ENCODE measurements around the gene MRPS12. TPM values are rescaled to one million over a fixed set of nuclear protein-coding genes. Genes with fewer than 3 reads are reported as not detected.

MRPS12 gene
- total RNA-seq, 1 experiment from 2014 or later = 81.3 TPM

DNA sequence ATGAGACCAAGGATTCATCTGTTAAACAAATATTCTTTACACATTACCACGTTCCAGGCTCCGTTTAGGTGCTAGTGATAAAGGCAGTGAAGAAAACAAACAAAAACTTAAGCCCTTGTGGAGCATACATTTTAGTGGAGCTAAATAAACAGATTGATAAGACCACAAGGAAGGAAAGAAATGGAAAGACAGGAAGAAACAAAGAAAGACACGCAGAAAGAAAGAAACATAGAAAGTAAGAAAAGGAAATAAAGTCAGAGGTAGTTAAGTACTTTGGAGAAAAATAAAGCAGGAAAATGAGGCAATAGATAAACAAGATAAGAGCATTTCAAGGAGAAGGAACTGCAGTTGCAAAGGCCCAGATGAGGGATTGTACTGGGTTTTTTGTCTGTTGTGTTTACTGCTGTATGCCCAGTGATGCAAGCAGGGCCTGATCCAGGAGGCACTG, 30.0 kb upstream of the MRPS12 start:
- H2BK15ac ChIP-seq (ENCODE audit: low read depth, low read length) = no peak overlapping the region
- H3T11ph ChIP-seq (ENCODE audit: low read length) = no peak overlapping the region
- no peak overlapping the region for H3K23ac ChIP-seq (ENCODE audit: insufficient read length, low read depth, low read length)
- H3K27me3 ChIP-seq (ENCODE audit: insufficient read depth, low read length) = no peaks in the 10 kb centered on the region
- H2BK120ac ChIP-seq (ENCODE audit: low read depth, low read length, poor library complexity, severe bottlenecking) = no peak overlapping the region
- no peak overlapping the region for H2BK5ac ChIP-seq (ENCODE audit: insufficient read length, low read length)
- WGBS (ENCODE audit: extremely low coverage, insufficient read length, low lambda C conversion rate) = no CpG with 5 or more reads among the region's 3 CpGs
- no peak overlapping the region for H4K91ac ChIP-seq (ENCODE audit: insufficient read length, low read depth, low read length)
- H3K9ac ChIP-seq (ENCODE audit: extremely low read depth, insufficient read length, low read length) = no peak overlapping the region
- no peaks in the 10 kb centered on the region for H3K79me2 ChIP-seq (ENCODE audit: insufficient read depth, low read length)
- H3K9me3 Mint-ChIP-seq = peaks cover 0 to 3% of the 10 kb centered on the region in 2 experiments; a peak in 1 of 5 replicates
- peaks cover 2% of the 10 kb centered on the region; the same call in 1 of the 2 replicates for H3K4me1 ChIP-seq (ENCODE audit: insufficient read depth, low read length)
- peak overlapping the region; percentile 76 for H3K4me2 ChIP-seq (ENCODE audit: insufficient read depth, insufficient read length, low read length)
- H2AFZ ChIP-seq (ENCODE audit: low read length) = no peak overlapping the region
- H3K18ac ChIP-seq (ENCODE audit: insufficient read length, low read depth, low read length) = no peak overlapping the region
- H4K20me1 ChIP-seq (ENCODE audit: control insufficient read depth, insufficient read depth, insufficient read length) = no peaks in the 10 kb centered on the region
- H3K27ac Mint-ChIP-seq = peak overlapping the region in 1 of 3 experiments; percentile 21; a peak in 2 of 7 replicates
- H2AK5ac ChIP-seq (ENCODE audit: insufficient read length, low read length) = no peak overlapping the region
- no peak overlapping the region for H3K27ac ChIP-seq (ENCODE audit: insufficient read length, low read depth, low read length)
- no peak overlapping the region for H2BK12ac ChIP-seq (ENCODE audit: insufficient read length, low read depth, low read length)
- H3K23me2 ChIP-seq (ENCODE audit: insufficient read length, low read depth, low read length, poor library complexity, severe bottlenecking) = no peaks in the 10 kb centered on the region
- H3K79me1 ChIP-seq (ENCODE audit: insufficient read depth, low read depth, low read length, poor library complexity, severe bottlenecking) = no peaks in the 10 kb centered on the region
- TF ChIP-seq, protein P1, sequence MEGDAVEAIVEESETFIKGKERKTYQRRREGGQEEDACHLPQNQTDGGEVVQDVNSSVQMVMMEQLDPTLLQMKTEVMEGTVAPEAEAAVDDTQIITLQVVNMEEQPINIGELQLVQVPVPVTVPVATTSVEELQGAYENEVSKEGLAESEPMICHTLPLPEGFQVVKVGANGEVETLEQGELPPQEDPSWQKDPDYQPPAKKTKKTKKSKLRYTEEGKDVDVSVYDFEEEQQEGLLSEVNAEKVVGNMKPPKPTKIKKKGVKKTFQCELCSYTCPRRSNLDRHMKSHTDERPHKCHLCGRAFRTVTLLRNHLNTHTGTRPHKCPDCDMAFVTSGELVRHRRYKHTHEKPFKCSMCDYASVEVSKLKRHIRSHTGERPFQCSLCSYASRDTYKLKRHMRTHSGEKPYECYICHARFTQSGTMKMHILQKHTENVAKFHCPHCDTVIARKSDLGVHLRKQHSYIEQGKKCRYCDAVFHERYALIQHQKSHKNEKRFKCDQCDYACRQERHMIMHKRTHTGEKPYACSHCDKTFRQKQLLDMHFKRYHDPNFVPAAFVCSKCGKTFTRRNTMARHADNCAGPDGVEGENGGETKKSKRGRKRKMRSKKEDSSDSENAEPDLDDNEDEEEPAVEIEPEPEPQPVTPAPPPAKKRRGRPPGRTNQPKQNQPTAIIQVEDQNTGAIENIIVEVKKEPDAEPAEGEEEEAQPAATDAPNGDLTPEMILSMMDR (conservative IDR thresholded peaks at IDR 0.05) = no peak
- H3K4me1 Mint-ChIP-seq = peaks cover 15 to 18% of the 10 kb centered on the region in 2 experiments
- no peak overlapping the region for H3K4ac ChIP-seq (ENCODE audit: low read depth, low read length)
- H3K14ac ChIP-seq (ENCODE audit: insufficient read depth, low read length) = no peak overlapping the region
- H3K27me3 Mint-ChIP-seq (ENCODE audit: low read depth) = peaks cover 15% of the 10 kb centered on the region
- no peak overlapping the region for H4K8ac ChIP-seq (replicated peaks; ENCODE audit: insufficient read length, low read depth, low read length)
- H4K5ac ChIP-seq (ENCODE audit: insufficient read length, low read depth, low read length) = no peak overlapping the region
- H3K4me3 Mint-ChIP-seq = peak overlapping the region; percentile 81 to 86
- no peak overlapping the region for H2BK20ac ChIP-seq (ENCODE audit: low read depth, low read length, poor library complexity, severe bottlenecking)
- peaks cover 4 to 19% (median 14%) of the 10 kb centered on the region in 3 experiments; a peak in 6 of 7 replicates for H3K36me3 Mint-ChIP-seq (ENCODE audit: insufficient read depth in 1 of 3, low read depth in 3 of 3)
- no peaks in the 10 kb centered on the region for H3K9me3 ChIP-seq (ENCODE audit: control insufficient read depth, low read depth, low read length)
- no peak for DNase-seq
- H3K56ac ChIP-seq (ENCODE audit: insufficient read length, low read depth, low read length) = no peak overlapping the region

Measured in H9 (cell line).